Transverse colon (tissue), 4 donors: ENCODE data around the gene LRRD1. TPM values are rescaled to one million over a fixed set of nuclear protein-coding genes. Genes with fewer than 3 reads are reported as not detected.

Source experiments
- DNase-seq: peaks from one replicate; pipeline ENCODE4 v3.0.0-alpha.2; 2019
- H3K27ac ChIP-seq, 4 donors: fragments of 200-600 bp; sonication (generic); 2 replicates each; pipeline ENCODE4 v1.5.1; 2016 to 2018; ENCODE audit warnings: inconsistent platforms in 4 of 4
- H3K27me3 ChIP-seq: fragments of 200-600 bp; sonication (generic); 2 replicates; pipeline ENCODE4 v1.5.1; 2017; ENCODE audit warnings: inconsistent platforms
- H3K36me3 ChIP-seq, 4 donors: fragments of 200-600 bp; sonication (generic); 2 replicates each; pipeline ENCODE4 v1.5.1; 2017 to 2019; ENCODE audit warnings: inconsistent platforms in 4 of 4
- H3K4me1 ChIP-seq, 4 donors: fragments of 200-600 bp; sonication (generic); 2 replicates each; pipeline ENCODE4 v1.5.1; 2017 to 2020; ENCODE audit warnings: inconsistent platforms in 4 of 4
- H3K4me3 ChIP-seq, 4 donors: fragments of 200-600 bp; sonication (generic); 1 replicate in 1 of 4; 2 replicates in 3 of 4; pipeline versions ENCODE4 v1.5.1 to v1.6.1; 2017 to 2019; ENCODE audit warnings: inconsistent platforms in 4 of 4
- H3K9me3 ChIP-seq, 2 donors: fragments of 200-600 bp; sonication (generic); 2 replicates each; pipeline ENCODE4 v1.5.1; 2017 to 2019; ENCODE audit warnings: inconsistent platforms in 2 of 2
- EP300 ChIP-seq: sonication (generic); formaldehyde crosslinking; IDR thresholded peaks from one replicate; pipeline ENCODE4 v1.6.1; 2017; ENCODE audit warnings: antibody characterized with exemption, low read depth
- POLR2A ChIP-seq: fragments of 450-650 bp; IDR thresholded peaks from one replicate; pipeline ENCODE4 v1.6.1; 2016; ENCODE audit warnings: antibody characterized with exemption, mild to moderate bottlenecking, moderate library complexity
- POLR2AphosphoS5 ChIP-seq, 3 donors: sonication (generic); formaldehyde crosslinking; IDR thresholded peaks; one replicate each; pipeline ENCODE4 v1.6.1; 2016; ENCODE audit warnings: antibody characterized with exemption in 3 of 3
- WGBS, 2 donors: methylation state at CpG; one replicate each; pipeline ENCODE4 v1.1.5; 2018; ENCODE audit warnings: low coverage in 1 of 2; 5-methylcytosine and 5-hydroxymethylcytosine counted together
- in situ Hi-C, 4 donors: fragments of 200-750 bp; cut with MboI; loops; one replicate each; pipeline versions ENCODE4 v1.15.0 to v1.15.1; 2017; ENCODE audit warnings: low sequenced_read_pairs in 3 of 4, low pct_ligation_motif_present in 1 of 4, low pct_unique_long_range_greater_than_20kb in 1 of 4
- intact Hi-C: fragments of 100-400 bp; cut with DNase I; formaldehyde crosslinking; loops from one replicate; pipeline ENCODE4 v1.15.1; 2023; ENCODE audit warnings: low total_unique reads
- total RNA-seq, 4 donors: library from RNA; depleted of rRNA; stranded (reverse); fragments of >200 nt; gene quantifications; one replicate each; pipeline ENCODE4 v1.1.0, GENCODE V29; 2016
- TF ChIP-seq, protein P1 (sequence below), 5 experiments: fragments of 200-600 bp in 3 of 5; fragments of 450-650 bp in 2 of 5; sonication (generic) in 3 of 5; IDR thresholded peaks; 1 replicate in 2 of 5; 2 replicates in 3 of 5; pipeline ENCODE4 v1.5.1; 2016 to 2017; ENCODE audit warnings: antibody characterized with exemption in 5 of 5, inconsistent platforms in 3 of 5, mild to moderate bottlenecking in 2 of 5, moderate library complexity in 1 of 5

Gene LRRD1
- total RNA-seq, 4 donors from 2014 or later, result not detected

DNA sequence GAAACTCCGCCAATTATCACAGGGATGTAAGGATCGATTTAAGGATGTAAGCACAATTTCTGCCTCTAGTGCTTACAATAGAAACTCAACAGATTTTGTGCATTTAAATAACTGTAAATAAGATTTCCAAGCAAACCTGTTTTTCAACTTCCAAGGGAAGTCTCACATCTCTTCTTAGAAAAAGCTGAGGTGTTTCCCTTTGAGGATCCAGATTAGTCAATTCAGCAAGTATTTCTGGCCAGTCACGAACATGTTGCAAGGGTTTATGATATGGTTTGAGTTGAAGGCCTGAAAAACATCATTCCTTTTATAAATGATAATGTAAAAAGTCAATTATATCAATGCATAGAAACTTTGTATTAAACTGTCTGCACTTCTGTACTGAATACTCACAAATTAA lies 42.8 kb upstream of the LRRD1 start:
- peaks cover 0 to 77% (median 38%) of the 10 kb centered on the region in 4 donors for H3K36me3 ChIP-seq
- in situ Hi-C loops, result no loop called here

DNA sequence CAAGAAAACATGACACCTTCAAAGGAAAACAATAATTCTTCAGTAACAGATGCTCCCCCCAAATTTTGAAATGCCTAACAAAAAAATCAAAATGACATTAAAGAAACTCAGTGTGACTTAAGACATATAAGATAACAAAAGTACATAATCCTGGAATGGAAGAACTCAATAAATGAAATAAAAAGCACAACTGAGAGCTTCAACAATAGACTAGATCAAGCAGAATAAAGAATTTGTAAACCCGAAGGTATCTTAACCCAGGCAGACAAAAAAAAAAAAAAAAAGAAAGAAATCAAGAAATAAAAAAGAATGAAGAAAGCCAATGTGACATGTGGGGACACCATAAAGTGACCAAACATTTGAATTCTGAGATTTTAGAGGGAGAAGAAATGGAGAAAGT lies 27.7 kb upstream of the LRRD1 start:
- no peak overlapping the region for H3K27ac ChIP-seq
- in situ Hi-C loops, result no loop called here
- intact Hi-C loops, result no loop called here
- no peaks in the 10 kb centered on the region for H3K27me3 ChIP-seq
- DNase-seq, result no peak
- no peak overlapping the region for H3K4me3 ChIP-seq
- 89 to 100% methylated on average over 1 of the region's 1 CpG for WGBS, 2 donors
- peaks cover 0 to 61% (median 19%) of the 10 kb centered on the region in 4 donors for H3K36me3 ChIP-seq
- no peaks in the 10 kb centered on the region for H3K4me1 ChIP-seq
- no peak for TF ChIP-seq EP300
- TF ChIP-seq, protein P1, sequence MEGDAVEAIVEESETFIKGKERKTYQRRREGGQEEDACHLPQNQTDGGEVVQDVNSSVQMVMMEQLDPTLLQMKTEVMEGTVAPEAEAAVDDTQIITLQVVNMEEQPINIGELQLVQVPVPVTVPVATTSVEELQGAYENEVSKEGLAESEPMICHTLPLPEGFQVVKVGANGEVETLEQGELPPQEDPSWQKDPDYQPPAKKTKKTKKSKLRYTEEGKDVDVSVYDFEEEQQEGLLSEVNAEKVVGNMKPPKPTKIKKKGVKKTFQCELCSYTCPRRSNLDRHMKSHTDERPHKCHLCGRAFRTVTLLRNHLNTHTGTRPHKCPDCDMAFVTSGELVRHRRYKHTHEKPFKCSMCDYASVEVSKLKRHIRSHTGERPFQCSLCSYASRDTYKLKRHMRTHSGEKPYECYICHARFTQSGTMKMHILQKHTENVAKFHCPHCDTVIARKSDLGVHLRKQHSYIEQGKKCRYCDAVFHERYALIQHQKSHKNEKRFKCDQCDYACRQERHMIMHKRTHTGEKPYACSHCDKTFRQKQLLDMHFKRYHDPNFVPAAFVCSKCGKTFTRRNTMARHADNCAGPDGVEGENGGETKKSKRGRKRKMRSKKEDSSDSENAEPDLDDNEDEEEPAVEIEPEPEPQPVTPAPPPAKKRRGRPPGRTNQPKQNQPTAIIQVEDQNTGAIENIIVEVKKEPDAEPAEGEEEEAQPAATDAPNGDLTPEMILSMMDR (IDR thresholded peaks at IDR 0.05), result no peak
- TF ChIP-seq POLR2A, result no peak
- TF ChIP-seq POLR2AphosphoS5 (IDR thresholded peaks at IDR 0.05), result no peak
- H3K9me3 ChIP-seq, result peaks cover 0 to 2% of the 10 kb centered on the region in 2 donors

More for the DNA sequence above, 42.8 kb upstream of the LRRD1 start:
- TF ChIP-seq, protein P1 (IDR thresholded peaks at IDR 0.05), result no peak
- TF ChIP-seq POLR2AphosphoS5 (IDR thresholded peaks at IDR 0.05) (no peak), POLR2A (no peak), EP300 (no peak)
- Histone ChIP-seq H3K27ac (no peak overlapping the region), H3K4me3 (no peak overlapping the region), H3K4me1 (no peaks in the 10 kb centered on the region), H3K9me3 (no peaks in the 10 kb centered on the region), H3K27me3 (no peaks in the 10 kb centered on the region)
- WGBS, 2 donors, result 96 to 98% methylated on average over 3 of the region's 3 CpGs
- no peak for DNase-seq
- intact Hi-C loops, result no loop called here

DNA sequence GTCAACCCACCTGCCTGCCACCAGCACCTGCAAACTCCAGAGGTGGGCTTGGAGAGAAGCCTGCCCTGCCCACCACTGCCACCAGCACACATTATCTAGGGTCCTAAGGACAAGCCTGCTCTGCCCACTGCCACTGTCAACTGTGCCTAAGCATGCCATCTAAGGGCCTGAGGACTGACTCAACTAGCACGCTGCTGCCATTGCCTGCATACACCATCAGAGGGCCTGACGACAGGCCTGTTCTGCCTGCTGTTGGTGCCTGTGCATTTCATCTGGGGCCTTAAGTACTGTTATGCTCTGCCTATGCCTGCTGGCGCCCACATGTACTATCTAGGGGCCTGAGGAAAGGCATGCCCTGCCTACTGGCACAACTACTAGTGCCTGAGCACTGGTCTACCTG lies 27.0 kb upstream of the LRRD1 start:
- in situ Hi-C loops (no loop called here), intact Hi-C loops (no loop called here)
- DNase-seq, result no peak
- Histone ChIP-seq H3K36me3 (peaks cover 0 to 57% (median 18%) of the 10 kb centered on the region in 4 donors), H3K4me1 (no peaks in the 10 kb centered on the region), H3K27ac (no peak overlapping the region), H3K27me3 (no peaks in the 10 kb centered on the region), H3K9me3 (peaks cover 0 to 2% of the 10 kb centered on the region in 2 donors), H3K4me3 (no peak overlapping the region)
- 100% methylated on average over 3 of the region's 3 CpGs; no CpG with 5 or more reads in 1 of the 2 donors for WGBS, 2 donors
- TF ChIP-seq POLR2AphosphoS5 (IDR thresholded peaks at IDR 0.05), result no peak
- no peak for TF ChIP-seq EP300
- TF ChIP-seq, protein P1 (IDR thresholded peaks at IDR 0.05), result no peak

DNA sequence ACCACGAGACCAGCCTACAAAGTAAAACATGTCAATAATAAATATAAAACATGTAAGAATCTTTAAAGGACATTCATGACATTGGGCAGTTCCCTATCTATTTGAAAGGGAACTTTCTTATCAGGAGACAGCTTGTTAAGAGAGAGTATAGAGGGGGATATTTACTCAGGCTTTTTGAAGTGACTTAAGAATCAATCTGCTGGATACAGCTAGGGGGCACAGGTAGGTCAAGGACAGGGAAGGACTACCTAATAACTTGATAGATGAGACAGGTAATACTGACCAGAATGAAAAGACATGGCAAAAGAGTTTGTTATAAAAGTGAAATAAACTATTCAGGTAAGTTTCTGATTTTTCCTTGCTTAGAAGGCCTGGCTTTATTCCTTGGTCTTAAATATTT lies 21.8 kb upstream of the LRRD1 start:
- WGBS, 2 donors, result 91 to 100% methylated on average over 1 of the region's 1 CpG
- H3K27ac ChIP-seq, result no peak overlapping the region
- in situ Hi-C loops (no loop called here), intact Hi-C loops (no loop called here)
- H3K36me3 ChIP-seq, result peaks cover 0 to 39% (median 12%) of the 10 kb centered on the region in 4 donors
- no peak for DNase-seq
- H3K27me3 ChIP-seq, result no peaks in the 10 kb centered on the region
- TF ChIP-seq EP300, result no peak
- TF ChIP-seq POLR2A, result no peak
- no peak for TF ChIP-seq POLR2AphosphoS5 (IDR thresholded peaks at IDR 0.05)
- TF ChIP-seq, protein P1 (IDR thresholded peaks at IDR 0.05), result no peak
- H3K4me1 ChIP-seq, result no peaks in the 10 kb centered on the region
- no peaks in the 10 kb centered on the region for H3K9me3 ChIP-seq
- H3K4me3 ChIP-seq, result no peak overlapping the region
